DND-41 (cell line): ENCODE results near the gene NTM.

ENCODE experiments used
- EZH2 ChIP-seq: IDR thresholded peaks from 3 replicates; pipeline ENCODE4 v1.6.1; 2012; ENCODE audit warnings: borderline replicate concordance, low read depth, mild to moderate bottlenecking, moderate library complexity, low read length, inconsistent platforms; ENCODE audit not compliant: severe bottlenecking
- TF ChIP-seq, protein P1 (sequence below): IDR thresholded peaks from 2 replicates; pipeline ENCODE4 v1.5.1; 2012; ENCODE audit warnings: borderline replicate concordance, low read length, moderate library complexity, mild to moderate bottlenecking; ENCODE audit not compliant: poor library complexity, severe bottlenecking; ENCODE audit errors: extremely low read depth

DNA sequence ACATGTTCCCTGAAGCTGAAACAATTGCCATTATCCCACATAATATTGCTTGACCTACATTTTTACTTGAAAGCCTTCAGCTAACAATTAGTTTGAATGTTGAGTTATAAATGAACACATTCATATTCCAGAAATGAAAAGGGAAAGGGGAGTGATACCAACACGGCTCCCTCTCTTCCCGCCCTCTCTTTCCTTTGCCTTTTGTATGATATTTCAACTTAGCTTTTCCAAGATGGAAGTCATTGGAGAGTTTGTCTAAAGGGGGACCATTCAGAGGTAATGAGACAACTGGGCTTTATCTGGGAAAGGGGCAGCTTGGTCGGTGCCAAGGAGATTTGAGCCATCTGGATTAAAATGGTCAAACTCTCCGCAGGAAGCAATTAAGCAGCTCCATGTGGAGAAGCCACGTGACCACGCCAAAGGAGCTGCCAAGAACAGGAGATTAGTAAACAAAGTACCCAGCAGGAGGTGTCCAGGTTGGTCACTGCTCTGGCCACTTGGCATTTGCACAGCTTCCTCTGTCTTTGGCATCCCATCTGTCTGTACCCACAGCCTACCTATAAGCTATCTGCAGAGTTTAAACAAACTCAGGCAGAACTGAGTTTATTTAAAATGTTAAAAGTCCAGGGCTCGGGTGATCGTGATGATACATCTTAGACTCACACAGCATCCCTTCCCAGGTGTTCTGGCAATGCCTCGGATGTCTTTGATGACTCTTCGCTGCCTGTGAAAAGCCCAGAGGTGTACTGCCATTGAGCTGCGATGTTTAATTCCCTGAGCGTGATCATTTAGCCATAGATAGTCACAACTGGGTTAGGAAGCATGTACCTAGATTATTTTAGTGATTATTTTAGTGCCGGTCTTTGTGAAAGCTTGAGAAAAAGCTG is 735.9 kb downstream of the NTM start:
- no peak for TF ChIP-seq EZH2
- TF ChIP-seq, protein P1, sequence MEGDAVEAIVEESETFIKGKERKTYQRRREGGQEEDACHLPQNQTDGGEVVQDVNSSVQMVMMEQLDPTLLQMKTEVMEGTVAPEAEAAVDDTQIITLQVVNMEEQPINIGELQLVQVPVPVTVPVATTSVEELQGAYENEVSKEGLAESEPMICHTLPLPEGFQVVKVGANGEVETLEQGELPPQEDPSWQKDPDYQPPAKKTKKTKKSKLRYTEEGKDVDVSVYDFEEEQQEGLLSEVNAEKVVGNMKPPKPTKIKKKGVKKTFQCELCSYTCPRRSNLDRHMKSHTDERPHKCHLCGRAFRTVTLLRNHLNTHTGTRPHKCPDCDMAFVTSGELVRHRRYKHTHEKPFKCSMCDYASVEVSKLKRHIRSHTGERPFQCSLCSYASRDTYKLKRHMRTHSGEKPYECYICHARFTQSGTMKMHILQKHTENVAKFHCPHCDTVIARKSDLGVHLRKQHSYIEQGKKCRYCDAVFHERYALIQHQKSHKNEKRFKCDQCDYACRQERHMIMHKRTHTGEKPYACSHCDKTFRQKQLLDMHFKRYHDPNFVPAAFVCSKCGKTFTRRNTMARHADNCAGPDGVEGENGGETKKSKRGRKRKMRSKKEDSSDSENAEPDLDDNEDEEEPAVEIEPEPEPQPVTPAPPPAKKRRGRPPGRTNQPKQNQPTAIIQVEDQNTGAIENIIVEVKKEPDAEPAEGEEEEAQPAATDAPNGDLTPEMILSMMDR: no peak
